Astrocyte (in vitro differentiated cells and primary cell): ENCODE measurements around the gene HS6ST2. TPM values are rescaled to one million over a fixed set of nuclear protein-coding genes. Genes with fewer than 3 reads are reported as not detected.

Experiments
- DNase-seq: peaks from one replicate; pipeline ENCODE4 v3.0.0-alpha.2; 2010; ENCODE audit warnings: low read depth
- FAIRE-seq: peaks from 2 replicates; lab custom pipeline; 2011; peaks lifted over from hg19 to GRCh38; lab: Jason Lieb, UNC
- H2AFZ ChIP-seq: 2 replicates; pipeline ENCODE4 v1.6.0; 2012; ENCODE audit warnings: low read depth, low read length, inconsistent platforms
- H3K27ac ChIP-seq: 2 replicates; pipeline ENCODE4 v1.5.1; 2011; ENCODE audit warnings: low read depth, low read length, inconsistent platforms
- H3K27me3 ChIP-seq: 2 replicates; pipeline ENCODE4 v1.6.0; 2011; ENCODE audit warnings: low read length, inconsistent platforms; ENCODE audit not compliant: insufficient read depth
- H3K36me3 ChIP-seq: 2 replicates; pipeline ENCODE4 v1.5.1; 2011; ENCODE audit warnings: low read length, inconsistent platforms; ENCODE audit not compliant: insufficient read depth
- H3K4me1 ChIP-seq: 2 replicates; pipeline ENCODE4 v1.5.1; 2011; ENCODE audit warnings: low read length, inconsistent platforms; ENCODE audit not compliant: insufficient read depth
- H3K4me2 ChIP-seq: 2 replicates; pipeline ENCODE4 v1.6.0; 2012; ENCODE audit warnings: low read length, inconsistent platforms
- H3K4me3 ChIP-seq: 2 replicates; pipeline ENCODE4 v1.5.1; 2011; ENCODE audit warnings: low read depth, mild to moderate bottlenecking, low read length, inconsistent platforms; ENCODE audit not compliant: insufficient read depth
- H3K79me2 ChIP-seq: 2 replicates; pipeline ENCODE4 v1.6.0; 2012; ENCODE audit warnings: mild to moderate bottlenecking, low read length, inconsistent platforms; ENCODE audit not compliant: insufficient read depth
- H3K9ac ChIP-seq: 2 replicates; pipeline ENCODE4 v1.6.0; 2012; ENCODE audit warnings: mild to moderate bottlenecking, low read length, inconsistent platforms
- H3K9me3 ChIP-seq: 2 replicates; pipeline ENCODE4 v1.5.1; 2012; ENCODE audit warnings: low read depth, mild to moderate bottlenecking, low read length, inconsistent platforms; ENCODE audit not compliant: insufficient read depth
- H4K20me1 ChIP-seq: 2 replicates; pipeline ENCODE4 v1.6.0; 2012; ENCODE audit warnings: low read length, inconsistent platforms; ENCODE audit not compliant: insufficient read depth
- H3K27ac Mint-ChIP-seq: one replicate; pipeline ENCODE4 v1.8.0; 2021; ENCODE audit warnings: mild to moderate bottlenecking, mixed read lengths; ENCODE audit not compliant: unreplicated experiment
- H3K27me3 Mint-ChIP-seq: one replicate; pipeline ENCODE4 v1.8.0; 2021; ENCODE audit warnings: low read depth, mixed read lengths; ENCODE audit not compliant: unreplicated experiment
- H3K36me3 Mint-ChIP-seq: one replicate; pipeline ENCODE4 v1.8.0; 2021; ENCODE audit warnings: low read depth, mixed read lengths; ENCODE audit not compliant: unreplicated experiment
- H3K4me1 Mint-ChIP-seq: one replicate; pipeline ENCODE4 v1.8.0; 2021; ENCODE audit warnings: low read depth, mixed read lengths; ENCODE audit not compliant: unreplicated experiment
- H3K4me3 Mint-ChIP-seq: one replicate; pipeline ENCODE4 v1.8.0; 2021; ENCODE audit warnings: mild to moderate bottlenecking, moderate library complexity, mixed read lengths; ENCODE audit not compliant: unreplicated experiment
- H3K9me3 Mint-ChIP-seq: one replicate; pipeline ENCODE4 v1.8.0; 2021; ENCODE audit warnings: mild to moderate bottlenecking, mixed read lengths; ENCODE audit not compliant: unreplicated experiment
- CTCF ChIP-seq: IDR thresholded peaks from 2 replicates; pipeline ENCODE4 v1.5.1; 2011; ENCODE audit warnings: low read depth, mild to moderate bottlenecking, inconsistent platforms, low read length, moderate library complexity; ENCODE audit not compliant: insufficient read depth
- EZH2 ChIP-seq: IDR thresholded peaks from 2 replicates; pipeline ENCODE4 v1.6.1; 2012; ENCODE audit warnings: mild to moderate bottlenecking, low read length, inconsistent platforms; ENCODE audit not compliant: insufficient read depth
- total RNA-seq: library from RNA; stranded (reverse); gene quantifications from 2 replicates; pipeline ENCODE4 v1.2.1, GENCODE V29; 2021

HS6ST2 gene
- total RNA-seq, 1 donor from 2014 or later, result 12.9 TPM

- Mint-ChIP-seq H3K27ac (no peak overlapping the region), H3K36me3 (no peaks in the 10 kb centered on the region), H3K27me3 (no peaks in the 10 kb centered on the region), H3K4me1 (no peaks in the 10 kb centered on the region), H3K4me3 (no peak overlapping the region), H3K9me3 (no peaks in the 10 kb centered on the region)
- Histone ChIP-seq H3K9ac (no peak overlapping the region), H3K4me2 (no peak overlapping the region), H4K20me1 (no peaks in the 10 kb centered on the region), H3K9me3 (no peaks in the 10 kb centered on the region), H2AFZ (no peak overlapping the region), H3K79me2 (no peaks in the 10 kb centered on the region), H3K4me3 (no peak overlapping the region), H3K36me3 (no peaks in the 10 kb centered on the region), H3K27ac (no peak overlapping the region), H3K4me1 (no peaks in the 10 kb centered on the region), H3K27me3 (no peaks in the 10 kb centered on the region)
- FAIRE-seq, result peak; percentile 56
- no peak for DNase-seq
- no peak for TF ChIP-seq CTCF
- no peak for TF ChIP-seq EZH2
Observed at GRCh38 chrX:132809581-132809980, 148.8 kb downstream of the HS6ST2 start.

GRCh38 chrX:132807411-132808030 lies 150.9 kb downstream of the HS6ST2 start:
- Histone ChIP-seq H3K9me3 (no peaks in the 10 kb centered on the region), H3K79me2 (no peaks in the 10 kb centered on the region), H3K27ac (no peak overlapping the region), H2AFZ (no peak overlapping the region), H4K20me1 (no peaks in the 10 kb centered on the region), H3K9ac (no peak overlapping the region), H3K4me3 (no peak overlapping the region), H3K27me3 (no peaks in the 10 kb centered on the region), H3K36me3 (no peaks in the 10 kb centered on the region), H3K4me2 (no peak overlapping the region), H3K4me1 (no peaks in the 10 kb centered on the region)
- TF ChIP-seq CTCF (no peak), EZH2 (no peak)
- no peaks in the 10 kb centered on the region for H3K4me1 Mint-ChIP-seq
- H3K4me3 Mint-ChIP-seq, result no peak overlapping the region
- no peaks in the 10 kb centered on the region for H3K36me3 Mint-ChIP-seq
- FAIRE-seq, result no peak
- no peak for DNase-seq
- no peaks in the 10 kb centered on the region for H3K27me3 Mint-ChIP-seq
- no peak overlapping the region for H3K27ac Mint-ChIP-seq
- no peaks in the 10 kb centered on the region for H3K9me3 Mint-ChIP-seq

- TF ChIP-seq EZH2 (no peak), CTCF (no peak)
- DNase-seq, result no peak
- Histone ChIP-seq H3K4me1 (no peaks in the 10 kb centered on the region), H3K27ac (no peak overlapping the region), H2AFZ (no peak overlapping the region), H3K9ac (no peak overlapping the region), H3K4me3 (no peak overlapping the region), H3K27me3 (no peaks in the 10 kb centered on the region), H3K79me2 (no peaks in the 10 kb centered on the region), H3K9me3 (no peaks in the 10 kb centered on the region), H3K36me3 (no peaks in the 10 kb centered on the region), H4K20me1 (no peaks in the 10 kb centered on the region), H3K4me2 (no peak overlapping the region)
- Mint-ChIP-seq H3K4me3 (no peak overlapping the region), H3K27me3 (no peaks in the 10 kb centered on the region), H3K27ac (no peak overlapping the region), H3K4me1 (peaks cover 2% of the 10 kb centered on the region), H3K36me3 (no peaks in the 10 kb centered on the region), H3K9me3 (peaks cover 3% of the 10 kb centered on the region)
- no peak for FAIRE-seq
Observed at GRCh38 chrX:132802033-132802432, 156.4 kb downstream of the HS6ST2 start.
